ENCODE results near the gene PHEX. TPM values are rescaled to one million over a fixed set of nuclear protein-coding genes. Genes with fewer than 3 reads are reported as not detected.

Gene PHEX
- polyA plus RNA-seq, 3 donors, result 0.03 TPM; not detected in 2

- Mint-ChIP-seq H3K27ac (no peak overlapping the region), H3K9me3 (peaks cover 0 to 1% (median 0%) of the 10 kb centered on the region in 7 donors), H3K36me3 (no peaks in the 10 kb centered on the region), H3K27me3 (ENCODE audit: low read depth in 3 of 3) (peaks cover 1 to 7% (median 7%) of the 10 kb centered on the region in 3 donors), H3K4me1 (no peaks in the 10 kb centered on the region), H3K4me3 (no peak overlapping the region)
- Histone ChIP-seq H4K20me1 (ENCODE audit: insufficient read depth, low read length) (no peaks in the 10 kb centered on the region), H3K9me3 (replicated peaks in 1 of 2; ENCODE audit: control insufficient read depth in 1 of 2, insufficient read depth in 1 of 2, low read length in 2 of 2) (no peaks in the 10 kb centered on the region), H3K4me1 (ENCODE audit: control insufficient read depth in 1 of 2, insufficient read depth in 2 of 2, low read length in 2 of 2) (no peaks in the 10 kb centered on the region), H2AFZ (ENCODE audit: insufficient read depth, low read depth, low read length, poor library complexity, severe bottlenecking) (no peak overlapping the region), H3K9ac (ENCODE audit: insufficient read depth, low read length, poor library complexity, severe bottlenecking) (no peak overlapping the region), H3K4me3 (replicated peaks in 1 of 3; ENCODE audit: low read depth in 2 of 3, low read length in 3 of 3) (no peak overlapping the region), H3K79me2 (ENCODE audit: insufficient read depth, low read length) (no peaks in the 10 kb centered on the region), H3K27me3 (ENCODE audit: control insufficient read depth in 2 of 2, insufficient read depth in 2 of 2, low read length in 2 of 2) (peaks cover 0 to 3% of the 10 kb centered on the region in 2 donors), H3K36me3 (replicated peaks in 1 of 2; ENCODE audit: control insufficient read depth in 1 of 2, insufficient read depth in 2 of 2, low read length in 2 of 2) (no peaks in the 10 kb centered on the region), H3K4me2 (replicated peaks; ENCODE audit: extremely low read depth, low read length, poor library complexity, severe bottlenecking) (no peak overlapping the region), H3K27ac (ENCODE audit: low read depth in 1 of 2, low read length in 2 of 2) (no peak overlapping the region)
- no peak for TF ChIP-seq CTCF (IDR thresholded peaks at IDR 0.05)
- no peak for DNase-seq
- intact Hi-C loops (cut with micrococcal nuclease), result no loop called here
- no CpG with 5 or more reads among the region's 4 CpGs for WGBS (ENCODE audit: insufficient coverage)
Measured at GRCh38 chrX:22134681-22135080, 102.6 kb downstream of the PHEX start.

- Mint-ChIP-seq H3K4me1 (no peaks in the 10 kb centered on the region), H3K27ac (no peak overlapping the region), H3K36me3 (no peaks in the 10 kb centered on the region), H3K27me3 (ENCODE audit: low read depth in 3 of 3) (peaks cover 1 to 7% (median 5%) of the 10 kb centered on the region in 3 donors), H3K9me3 (peaks cover 0 to 1% (median 0%) of the 10 kb centered on the region in 7 donors), H3K4me3 (no peak overlapping the region)
- intact Hi-C loops (cut with micrococcal nuclease), result no loop called here
- H3K27ac ChIP-seq (ENCODE audit: low read depth in 1 of 2, low read length in 2 of 2), result no peak overlapping the region
- H3K9ac ChIP-seq (ENCODE audit: insufficient read depth, low read length, poor library complexity, severe bottlenecking), result no peak overlapping the region
- no peaks in the 10 kb centered on the region for H3K4me1 ChIP-seq (ENCODE audit: control insufficient read depth in 1 of 2, insufficient read depth in 2 of 2, low read length in 2 of 2)
- H3K9me3 ChIP-seq (replicated peaks in 1 of 2; ENCODE audit: control insufficient read depth in 1 of 2, insufficient read depth in 1 of 2, low read length in 2 of 2), result no peaks in the 10 kb centered on the region
- DNase-seq, result no peak
- 80% methylated on average over 3 of the region's 4 CpGs for WGBS (ENCODE audit: insufficient coverage)
- TF ChIP-seq CTCF (IDR thresholded peaks at IDR 0.05), result no peak
- no peak overlapping the region for H3K4me2 ChIP-seq (replicated peaks; ENCODE audit: extremely low read depth, low read length, poor library complexity, severe bottlenecking)
- no peak overlapping the region for H3K4me3 ChIP-seq (replicated peaks in 1 of 3; ENCODE audit: low read depth in 2 of 3, low read length in 3 of 3)
- H2AFZ ChIP-seq (ENCODE audit: insufficient read depth, low read depth, low read length, poor library complexity, severe bottlenecking), result no peak overlapping the region
- no peaks in the 10 kb centered on the region for H4K20me1 ChIP-seq (ENCODE audit: insufficient read depth, low read length)
- no peaks in the 10 kb centered on the region for H3K36me3 ChIP-seq (replicated peaks in 1 of 2; ENCODE audit: control insufficient read depth in 1 of 2, insufficient read depth in 2 of 2, low read length in 2 of 2)
- no peaks in the 10 kb centered on the region for H3K79me2 ChIP-seq (ENCODE audit: insufficient read depth, low read length)
- H3K27me3 ChIP-seq (ENCODE audit: control insufficient read depth in 2 of 2, insufficient read depth in 2 of 2, low read length in 2 of 2), result peaks cover 0 to 3% of the 10 kb centered on the region in 2 donors
Measured at GRCh38 chrX:22135171-22135711, 103.1 kb downstream of the PHEX start.
